Gastroesophageal sphincter (tissue), 4 donors: Measurements from ENCODE around the gene GNPTG. TPM values are rescaled to one million over a fixed set of nuclear protein-coding genes. Genes with fewer than 3 reads are reported as not detected.

Experiments
- ATAC-seq: fragments of 150-250 bp; one replicate; pipeline ENCODE4 v1.9.1; 2016; ENCODE audit warnings: mild to moderate bottlenecking, moderate library complexity
- H3K27ac ChIP-seq, 4 donors: fragments of 200-600 bp; sonication (generic) in 3 of 4; 1 replicate in 3 of 4; 2 replicates in 1 of 4; pipeline ENCODE4 v1.5.1; 2016 to 2019
- H3K27me3 ChIP-seq: fragments of 200-600 bp; sonication (generic); one replicate; pipeline ENCODE4 v1.5.1; 2019
- H3K36me3 ChIP-seq, 2 donors: fragments of 200-600 bp; sonication (generic); one replicate each; pipeline ENCODE4 v1.5.1; 2019; ENCODE audit warnings: control low read depth in 1 of 2
- H3K4me1 ChIP-seq, 3 donors: fragments of 200-600 bp; sonication (generic); 1 replicate in 2 of 3; 2 replicates in 1 of 3; pipeline ENCODE4 v1.5.1; 2016 to 2019; ENCODE audit warnings: control low read depth in 2 of 3
- H3K4me3 ChIP-seq, 2 donors: fragments of 200-600 bp; sonication (generic); one replicate each; pipeline ENCODE4 v1.5.1; 2019; ENCODE audit warnings: mild to moderate bottlenecking in 1 of 2, moderate library complexity in 1 of 2
- H3K9me3 ChIP-seq, 3 donors: fragments of 200-600 bp; sonication (generic); one replicate each; pipeline ENCODE4 v1.5.1; 2017 to 2019; ENCODE audit warnings: control low read depth in 2 of 3
- CTCF ChIP-seq, 4 experiments: fragments of 200-600 bp in 2 of 4; fragments of 450-650 bp in 2 of 4; sonication (generic) in 1 of 4; IDR thresholded peaks; one replicate each; pipeline ENCODE4 v1.5.1; 2017 to 2019; ENCODE audit warnings: antibody characterized with exemption in 4 of 4, mild to moderate bottlenecking in 2 of 4, moderate library complexity in 2 of 4
- EP300 ChIP-seq: sonication (generic); formaldehyde crosslinking; IDR thresholded peaks from one replicate; pipeline ENCODE4 v1.6.1; 2017; ENCODE audit warnings: antibody characterized with exemption, mild to moderate bottlenecking
- POLR2A ChIP-seq, 2 donors: fragments of 450-650 bp; IDR thresholded peaks; one replicate each; pipeline ENCODE4 v1.6.1; 2017; ENCODE audit warnings: antibody characterized with exemption in 2 of 2, mild to moderate bottlenecking in 2 of 2, moderate library complexity in 1 of 2
- POLR2AphosphoS5 ChIP-seq: sonication (generic); formaldehyde crosslinking; IDR thresholded peaks from one replicate; pipeline ENCODE4 v1.6.1; 2017; ENCODE audit warnings: antibody characterized with exemption
- WGBS, 2 donors: methylation state at CpG; one replicate each; pipeline ENCODE4 v1.1.5; 2018; ENCODE audit warnings: low coverage in 1 of 2; 5-methylcytosine and 5-hydroxymethylcytosine counted together
- total RNA-seq, 4 donors: library from RNA; depleted of rRNA; stranded (reverse); fragments of >200 nt; gene quantifications; one replicate each; pipeline ENCODE4 v1.1.0, GENCODE V29; 2016

GNPTG gene
- total RNA-seq, 4 donors from 2014 or later: 45.1 to 55.3 (median 50.5) TPM

- Histone ChIP-seq H3K4me1 (no peaks in the 10 kb centered on the region), H3K9me3 (no peaks in the 10 kb centered on the region), H3K27me3 (no peaks in the 10 kb centered on the region), H3K27ac (no peak overlapping the region), H3K4me3 (no peak overlapping the region), H3K36me3 (peaks cover 0 to 97% of the 10 kb centered on the region in 2 donors)
- ATAC-seq: no peak
- no peak for TF ChIP-seq POLR2AphosphoS5
- TF ChIP-seq POLR2A (IDR thresholded peaks at IDR 0.05): no peak
- TF ChIP-seq EP300: no peak
- no peak for TF ChIP-seq CTCF (IDR thresholded peaks at IDR 0.05)
- no CpG with 5 or more reads among the region's 21 CpGs for WGBS, 2 donors
These were observed 42.0 kb downstream of the GNPTG start for GRCh38 chr16:1393613-1394176.

GRCh38 chr16:1394367-1394951 lies 42.7 kb downstream of the GNPTG start:
- Histone ChIP-seq H3K36me3 (peaks cover 0 to 97% of the 10 kb centered on the region in 2 donors), H3K27me3 (no peaks in the 10 kb centered on the region), H3K4me3 (no peak overlapping the region), H3K9me3 (no peaks in the 10 kb centered on the region), H3K27ac (no peak overlapping the region), H3K4me1 (no peaks in the 10 kb centered on the region)
- no peak for TF ChIP-seq POLR2A (IDR thresholded peaks at IDR 0.05)
- no peak for TF ChIP-seq EP300
- TF ChIP-seq CTCF (IDR thresholded peaks at IDR 0.05): no peak
- TF ChIP-seq POLR2AphosphoS5: no peak
- 81 to 96% methylated on average over 4 of the region's 19 CpGs for WGBS, 2 donors
- ATAC-seq: no peak

GRCh38 chr16:1395444-1396031 lies 43.8 kb downstream of the GNPTG start:
- Histone ChIP-seq H3K9me3 (no peaks in the 10 kb centered on the region), H3K4me3 (no peak overlapping the region), H3K27ac (no peak overlapping the region), H3K36me3 (peaks cover 0 to 97% of the 10 kb centered on the region in 2 donors), H3K4me1 (no peaks in the 10 kb centered on the region), H3K27me3 (no peaks in the 10 kb centered on the region)
- no peak for TF ChIP-seq POLR2A (IDR thresholded peaks at IDR 0.05)
- TF ChIP-seq POLR2AphosphoS5: no peak
- TF ChIP-seq EP300: no peak
- TF ChIP-seq CTCF (IDR thresholded peaks at IDR 0.05): no peak
- ATAC-seq: no peak
- 88 to 100% methylated on average over 1 to 12 of the region's 22 CpGs for WGBS, 2 donors

- Histone ChIP-seq H3K4me3 (no peak overlapping the region), H3K27me3 (no peaks in the 10 kb centered on the region), H3K9me3 (no peaks in the 10 kb centered on the region), H3K4me1 (no peaks in the 10 kb centered on the region), H3K36me3 (peaks cover 0 to 97% of the 10 kb centered on the region in 2 donors), H3K27ac (no peak overlapping the region)
- TF ChIP-seq POLR2AphosphoS5 (no peak), EP300 (no peak), POLR2A (IDR thresholded peaks at IDR 0.05) (no peak), CTCF (IDR thresholded peaks at IDR 0.05) (no peak)
- 90 to 100% methylated on average over 2 to 6 of the region's 21 CpGs for WGBS, 2 donors
- ATAC-seq: no peak
These were observed 46.0 kb downstream of the GNPTG start for GRCh38 chr16:1397779-1398178.

- no peaks in the 10 kb centered on the region for H3K27me3 ChIP-seq
- peaks cover 0 to 97% of the 10 kb centered on the region in 2 donors for H3K36me3 ChIP-seq
- H3K4me3 ChIP-seq: no peak overlapping the region
- no peaks in the 10 kb centered on the region for H3K9me3 ChIP-seq
- 84 to 92% methylated on average over 7 to 9 of the region's 9 CpGs for WGBS, 2 donors
- ATAC-seq: no peak
- no peak overlapping the region for H3K27ac ChIP-seq
- TF ChIP-seq POLR2A (IDR thresholded peaks at IDR 0.05): no peak
- TF ChIP-seq POLR2AphosphoS5: no peak
- no peak for TF ChIP-seq CTCF (IDR thresholded peaks at IDR 0.05)
- TF ChIP-seq EP300: no peak
- H3K4me1 ChIP-seq: no peaks in the 10 kb centered on the region
These were observed 46.6 kb downstream of the GNPTG start for GRCh38 chr16:1398351-1398750.
